GM04504 (cell line): ENCODE measurements around the gene B4GALNT3.

Experiments
- DNase-seq: peaks from one replicate; pipeline ENCODE4 v3.0.0-alpha.2; 2012; ENCODE audit warnings: low read depth

Gene B4GALNT3

DNA sequence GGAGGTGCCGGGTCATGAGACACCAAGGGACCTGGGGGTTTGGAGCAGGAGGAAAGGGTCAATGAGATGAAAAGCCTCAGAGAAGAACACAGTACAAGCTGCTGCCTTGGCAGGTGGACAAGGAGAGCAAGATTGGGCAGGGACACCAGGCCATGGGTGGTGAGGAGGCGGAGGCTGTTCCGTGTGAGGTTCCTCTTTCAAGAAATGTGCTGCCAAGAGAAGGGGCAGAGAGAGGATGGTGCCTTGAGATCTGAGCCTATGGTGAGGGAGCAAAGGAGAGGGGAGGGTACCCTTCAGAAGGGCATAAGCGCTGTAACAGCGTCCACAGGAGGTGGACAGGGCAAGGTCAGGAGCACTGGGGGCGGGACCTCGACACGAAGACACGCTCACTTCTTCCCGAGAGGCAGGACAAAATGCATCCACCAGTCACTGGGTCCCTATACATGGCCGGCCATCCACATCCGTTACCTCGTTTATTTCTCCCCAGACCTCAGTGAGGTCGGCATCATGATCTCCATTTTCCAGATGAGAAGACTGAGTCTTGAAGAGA is 100.2 kb downstream of the B4GALNT3 start:
- no peak for DNase-seq

DNA sequence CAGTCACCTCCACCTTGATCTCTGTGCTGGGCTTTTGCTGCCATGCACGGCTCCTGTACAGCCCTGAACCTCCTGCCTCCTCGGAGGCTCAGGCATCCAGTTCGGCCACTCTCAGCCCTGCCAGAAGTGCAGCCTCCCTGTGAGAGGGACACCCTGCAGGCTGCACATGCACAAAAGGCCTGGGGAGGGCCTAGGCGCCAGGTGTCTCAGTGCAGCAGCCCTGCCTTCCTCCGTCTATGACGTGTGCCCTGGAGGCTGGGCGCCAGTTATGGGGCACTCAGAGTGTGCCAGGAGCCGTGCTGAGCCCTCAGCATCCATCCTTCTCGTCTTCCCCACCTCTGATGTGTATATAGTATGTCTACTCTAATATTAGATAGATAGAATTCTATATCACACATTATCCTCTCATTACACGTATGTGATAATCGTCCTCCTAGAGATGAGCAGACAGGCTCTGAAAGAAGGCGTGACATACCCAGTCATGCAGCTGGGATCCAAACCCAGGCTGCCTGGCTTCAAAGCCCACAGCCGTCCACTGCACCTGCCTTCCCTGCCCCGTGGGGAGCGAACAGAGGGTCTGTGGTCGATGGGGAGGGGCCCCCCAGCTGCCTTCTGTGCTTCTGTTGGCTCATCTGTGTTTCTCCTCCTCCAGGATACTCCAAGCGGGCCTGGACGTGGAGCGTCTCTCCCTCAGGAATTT is 101.1 kb downstream of the B4GALNT3 start:
- no peak for DNase-seq

DNA sequence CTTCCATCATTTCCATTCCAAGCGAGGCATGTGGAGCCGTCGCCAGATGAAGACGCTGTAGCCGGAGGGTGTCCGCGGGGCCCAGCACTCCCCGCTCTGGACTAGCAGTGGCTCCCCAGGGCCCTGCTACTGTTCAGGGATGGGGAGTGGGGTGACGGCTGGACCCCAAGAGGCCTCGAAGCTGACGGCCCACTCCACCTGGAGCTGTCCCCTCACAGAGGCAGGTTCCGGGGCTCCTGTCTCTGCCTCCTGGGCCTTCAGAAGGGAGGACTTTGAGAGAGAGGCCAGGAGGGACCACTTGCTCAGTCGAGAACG is 101.6 kb downstream of the B4GALNT3 start:
- DNase-seq, result no peak

GRCh38 chr12:561908-562593 is 102.3 kb downstream of the B4GALNT3 start:
- no peak for DNase-seq

GRCh38 chr12:562634-563033 is 102.9 kb downstream of the B4GALNT3 start:
- DNase-seq, result no peak

- no peak for DNase-seq
Measured at GRCh38 chr12:563250-563781, 103.6 kb downstream of the B4GALNT3 start.

GRCh38 chr12:563787-564298 is 104.1 kb downstream of the B4GALNT3 start:
- no peak for DNase-seq

DNA sequence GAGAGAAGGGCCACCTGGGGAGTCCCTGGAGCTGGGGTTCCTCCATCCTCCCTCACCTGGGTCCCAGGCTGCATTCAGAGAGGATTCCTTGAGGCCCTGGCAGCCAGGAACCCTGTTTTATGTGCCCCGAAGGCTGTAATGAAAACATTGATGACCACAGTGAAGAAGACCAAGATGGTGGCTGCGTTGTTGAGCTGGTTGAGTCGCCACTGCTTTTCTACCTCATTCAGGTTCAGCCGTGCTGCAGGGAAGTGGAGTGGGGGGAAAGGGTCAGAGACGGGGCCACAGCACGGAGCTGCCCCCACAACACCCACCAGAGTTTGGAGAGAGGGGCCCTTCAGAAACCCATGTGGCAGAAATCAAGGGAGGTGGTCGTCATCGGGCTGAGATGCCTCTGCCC is 105.4 kb downstream of the B4GALNT3 start:
- no peak for DNase-seq

DNA sequence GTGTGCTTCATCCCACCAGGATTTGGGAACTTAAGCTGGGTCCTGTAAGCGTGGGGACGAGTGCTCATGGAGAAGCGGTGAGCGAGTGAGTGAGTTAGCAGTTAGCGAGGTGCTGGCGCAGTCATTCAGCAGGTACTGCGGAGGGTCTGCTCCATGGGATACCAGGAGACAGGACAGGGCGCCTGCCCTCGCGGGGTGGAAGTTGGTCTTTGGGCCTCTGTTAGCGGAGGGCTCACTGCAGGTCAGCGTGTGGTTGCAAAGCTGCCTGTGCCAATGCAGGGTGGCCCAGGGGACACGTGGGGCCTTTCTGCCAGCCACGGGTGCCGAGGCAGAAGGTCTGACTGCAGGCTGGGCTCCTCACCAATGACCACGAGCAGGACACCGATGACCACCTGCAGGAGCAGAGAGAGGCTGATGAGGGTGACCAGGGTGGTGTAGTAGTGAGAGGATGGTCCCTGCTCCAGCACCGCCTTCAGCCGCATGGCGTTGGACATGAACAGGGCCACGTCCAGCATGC is 105.9 kb downstream of the B4GALNT3 start:
- DNase-seq, result no peak

- DNase-seq, result no peak
Measured at GRCh38 chr12:568486-568885, 108.7 kb downstream of the B4GALNT3 start.

- DNase-seq, result no peak
Measured at GRCh38 chr12:569091-569676, 109.4 kb downstream of the B4GALNT3 start.

DNA sequence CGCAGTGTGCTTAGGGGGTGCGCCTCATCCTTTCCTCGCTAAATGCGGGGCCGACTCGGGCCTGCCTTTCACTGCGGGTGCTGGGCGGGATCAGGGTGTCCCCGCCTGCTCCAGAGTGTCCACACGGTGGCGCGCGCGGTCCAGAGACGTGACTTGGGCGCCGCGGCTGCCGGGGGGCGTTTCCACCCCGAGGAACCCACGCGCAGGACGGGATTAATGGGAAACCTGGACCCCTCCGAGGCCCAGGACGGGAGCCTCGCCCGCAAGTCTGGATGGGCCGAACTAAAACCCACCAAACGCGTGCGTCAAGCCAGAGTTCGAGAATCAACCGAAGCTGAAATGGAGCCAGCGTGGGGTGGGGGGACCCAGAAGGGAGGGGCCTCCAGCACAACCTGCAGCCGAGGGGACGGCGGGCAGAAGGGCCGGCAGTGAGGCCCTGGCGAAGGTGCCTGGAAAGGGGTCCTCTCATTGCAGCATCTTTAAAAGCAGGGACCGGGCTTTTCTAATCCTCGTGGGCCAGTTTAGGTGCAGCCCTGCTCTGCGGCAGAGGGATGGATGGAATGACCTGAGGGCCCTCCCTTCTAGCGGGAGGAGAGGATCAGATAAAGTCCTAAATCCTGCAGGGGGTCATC is 110.2 kb downstream of the B4GALNT3 start:
- DNase-seq, result peak; percentile 60

GRCh38 chr12:570435-570920 is 110.7 kb downstream of the B4GALNT3 start:
- DNase-seq, result peak; percentile 76

DNA sequence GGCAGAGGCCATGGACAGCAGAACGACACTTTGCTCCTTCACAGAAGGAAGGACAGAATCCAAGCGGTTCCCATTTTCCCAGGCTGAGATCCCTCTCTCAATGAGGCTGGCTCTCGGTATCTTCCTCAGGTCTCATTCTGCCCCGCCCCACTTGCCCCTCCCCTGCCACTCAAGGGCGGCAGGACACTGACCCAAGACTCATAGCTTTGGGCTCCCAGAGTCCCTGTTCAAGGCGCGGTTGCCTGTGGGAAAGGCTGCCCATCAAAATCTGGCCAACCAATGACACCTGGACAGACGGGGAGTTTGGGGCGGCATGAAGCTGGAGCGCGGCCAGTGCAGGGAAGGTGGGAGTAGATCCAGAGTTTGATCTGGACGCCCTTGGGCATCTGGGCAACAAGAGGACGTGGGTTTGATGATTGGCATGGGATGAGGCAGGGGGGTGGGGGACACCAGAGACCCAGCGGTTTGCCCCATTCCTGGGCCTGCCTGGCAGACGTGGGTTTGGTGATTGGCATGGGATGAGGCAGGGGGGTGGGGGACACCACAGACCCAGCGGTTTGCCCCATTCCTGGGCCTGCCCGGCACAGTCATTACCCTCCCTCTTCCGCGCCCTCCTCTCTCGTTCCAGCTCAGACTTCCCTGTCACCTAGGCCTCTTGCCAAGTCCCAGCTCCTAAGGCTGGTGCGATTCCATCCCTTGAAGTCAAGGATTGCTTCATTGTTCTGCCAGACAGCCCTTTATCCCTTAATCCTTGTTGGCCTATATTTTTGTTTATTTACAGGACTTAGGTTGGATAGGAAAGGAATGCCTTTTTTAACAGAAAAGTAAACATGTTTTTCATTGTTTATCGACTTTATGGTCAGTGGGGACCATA is 111.4 kb downstream of the B4GALNT3 start:
- peak; percentile 71 for DNase-seq

DNA sequence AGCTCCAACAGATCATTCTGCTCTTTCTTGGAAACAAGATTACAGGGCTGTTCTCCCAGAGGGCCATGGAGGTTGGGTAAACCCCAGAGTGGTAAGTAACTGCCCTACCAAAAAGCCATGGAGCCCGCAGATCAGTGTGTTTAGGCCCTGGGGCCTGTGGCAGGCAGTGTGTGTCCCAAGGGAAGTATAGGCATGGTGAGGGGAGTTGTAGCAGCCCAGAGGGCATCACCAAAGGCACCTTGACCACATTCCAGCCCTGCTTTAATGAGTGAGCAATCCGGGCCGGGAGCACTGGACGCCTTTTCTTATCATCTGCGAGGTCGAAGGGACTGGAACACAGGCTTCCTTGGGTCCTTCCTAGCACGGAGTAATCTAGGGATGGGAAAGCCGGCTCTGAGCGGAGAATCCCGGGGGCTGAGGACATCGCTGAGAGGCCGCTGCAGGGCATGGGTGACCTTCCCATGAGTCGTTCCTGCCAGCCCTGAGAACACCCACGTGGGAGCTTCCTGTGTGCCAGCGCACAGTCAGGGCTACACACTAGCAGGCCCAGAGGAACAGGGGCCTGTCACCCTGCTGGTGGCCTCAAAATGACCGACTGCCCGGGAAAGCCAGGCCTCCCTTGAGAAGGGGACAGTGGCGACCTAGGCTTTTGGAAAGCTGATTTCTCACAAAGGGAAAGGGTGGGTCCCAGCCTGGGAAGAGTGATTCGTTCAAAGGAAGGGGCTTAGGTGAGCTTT is 112.2 kb downstream of the B4GALNT3 start:
- DNase-seq, result no peak

DNA sequence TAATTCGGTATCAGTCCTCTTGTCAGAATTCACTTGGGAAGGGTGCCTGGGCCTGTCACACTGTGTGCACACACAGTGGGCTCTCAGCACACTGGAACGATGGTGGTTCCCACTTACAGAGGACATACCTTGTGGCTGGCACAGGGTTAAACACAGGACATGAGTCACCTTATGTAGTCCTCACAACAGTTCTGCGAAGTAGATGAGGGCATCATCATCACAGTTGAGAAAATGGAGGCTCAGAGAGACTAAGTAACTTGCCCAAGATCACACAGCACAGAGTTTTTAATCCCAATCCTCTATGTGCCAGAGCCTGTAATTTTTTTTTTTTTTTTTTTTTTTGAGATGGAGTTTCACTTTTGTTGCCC is 112.8 kb downstream of the B4GALNT3 start:
- DNase-seq, result no peak

DNA sequence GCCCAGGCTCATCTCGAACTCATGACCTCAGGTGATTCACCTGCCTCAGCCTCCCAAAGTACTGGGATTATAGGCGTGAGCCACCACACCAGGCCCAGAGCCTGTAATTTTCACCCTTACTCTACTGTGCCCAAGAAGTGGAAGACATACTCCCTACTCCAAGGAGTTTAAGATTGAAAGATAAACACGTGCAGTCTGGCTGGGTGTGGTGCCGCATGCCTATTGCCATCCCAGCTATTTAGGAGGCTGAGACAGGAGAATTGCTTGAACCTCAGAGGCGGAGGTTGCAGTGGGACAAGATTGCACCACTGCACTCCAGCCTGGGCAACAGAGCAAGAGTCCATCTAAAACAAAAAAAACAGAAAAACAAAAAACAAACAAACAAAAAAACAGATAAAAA is 113.5 kb downstream of the B4GALNT3 start:
- DNase-seq, result no peak

GRCh38 chr12:574475-575128 is 114.9 kb downstream of the B4GALNT3 start:
- no peak for DNase-seq

GRCh38 chr12:575129-575502 is 115.4 kb downstream of the B4GALNT3 start:
- no peak for DNase-seq
